ENCODE measurements around the gene ACAD8.

- peak; percentile 57 for TF ChIP-seq CTCF (IDR thresholded peaks at IDR 0.05)
- TF ChIP-seq POLR2AphosphoS5 (IDR thresholded peaks at IDR 0.05; ENCODE audit: low read depth, low read length), result no peak
- TF ChIP-seq MAX (IDR thresholded peaks at IDR 0.05; ENCODE audit: low read depth), result no peak
- no peak for TF ChIP-seq EZH2phosphoT487 (IDR thresholded peaks at IDR 0.05; ENCODE audit: borderline replicate concordance, low read depth)
- TF ChIP-seq GABPA (IDR thresholded peaks at IDR 0.05; ENCODE audit: low read depth), result no peak
- no peak for TF ChIP-seq EP300 (IDR thresholded peaks at IDR 0.05; ENCODE audit: borderline replicate concordance in 1 of 2, low read depth in 1 of 2, low read length in 1 of 2)
- TF ChIP-seq IRF3 (IDR thresholded peaks at IDR 0.05; ENCODE audit: low read depth, low read length), result no peak
Observed at GRCh38 chr11:134261626-134262488, 8.5 kb downstream of the ACAD8 start.

Measured in SK-N-SH (cell line).